ENCODE results near the gene SNAPC4. TPM values are rescaled to one million over a fixed set of nuclear protein-coding genes. Genes with fewer than 3 reads are reported as not detected.

SNAPC4 gene
- total RNA-seq, 1 experiment from 2014 or later = 24.8 TPM

DNA sequence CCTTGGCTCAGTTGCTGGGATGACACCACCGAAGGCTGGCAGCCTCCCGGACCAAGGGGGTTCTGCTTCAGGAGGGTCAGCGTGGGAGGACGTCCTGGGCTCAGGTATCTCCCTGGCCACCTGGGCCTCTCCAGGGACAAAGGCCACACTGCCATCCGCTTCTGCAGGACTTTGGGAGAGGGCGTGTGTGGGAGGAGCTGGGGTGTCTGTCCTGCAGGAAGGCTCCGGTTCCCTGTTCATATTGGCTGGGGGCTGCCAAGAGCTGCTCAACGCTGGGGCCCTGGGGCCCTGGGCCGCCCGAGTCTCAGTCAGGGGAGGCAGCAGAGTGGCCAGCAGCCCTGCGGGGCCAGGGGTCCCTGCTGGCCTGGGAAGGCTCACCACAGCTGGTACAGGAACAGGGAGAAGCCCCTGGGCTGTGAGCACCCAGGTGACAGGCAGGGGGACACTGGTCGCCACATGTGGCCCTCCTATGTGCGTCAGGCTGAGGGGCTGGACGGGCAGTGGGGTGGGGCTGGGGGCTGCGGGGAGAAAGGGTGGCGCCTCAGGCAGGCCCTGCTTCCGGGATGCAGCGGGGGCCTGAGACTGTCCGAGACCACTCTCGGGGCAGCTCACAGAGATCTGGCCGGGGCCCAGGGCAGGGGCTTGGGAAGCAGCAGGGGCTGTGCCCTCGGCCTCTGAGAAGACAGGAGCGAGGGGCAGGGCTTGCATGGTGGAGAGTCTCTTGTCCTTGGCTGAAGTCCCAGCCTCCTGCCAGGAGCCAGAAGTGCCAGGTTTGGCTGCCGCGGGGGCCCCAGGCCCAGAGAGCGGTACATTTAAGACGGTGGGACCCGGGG lies 21.6 kb downstream of the SNAPC4 start:
- Histone ChIP-seq H3K4me1 (ENCODE audit: insufficient read depth, low read length, poor library complexity, severe bottlenecking) (no peaks in the 10 kb centered on the region), H3K36me3 (ENCODE audit: insufficient read depth, low read length, poor library complexity, severe bottlenecking) (peaks cover 38% of the 10 kb centered on the region), H3K27me3 (replicated peaks; ENCODE audit: insufficient read depth, low read depth, low read length, poor library complexity) (no peaks in the 10 kb centered on the region), H3K4me3 (ENCODE audit: low read depth, low read length, poor library complexity, severe bottlenecking) (no peak overlapping the region), H3K27ac (ENCODE audit: low read depth, low read length, poor library complexity, severe bottlenecking) (no peak overlapping the region), H3K9me3 (ENCODE audit: low read depth, low read length, poor library complexity, severe bottlenecking) (no peaks in the 10 kb centered on the region)
- BruUV-seq (replicated peaks) = no TSS peak
- ChIA-PET CTCF (no interaction called here), POLR2A (ENCODE audit: low non-redundant PET) (no interaction called here)
- intact Hi-C loops (cut with micrococcal nuclease; ENCODE audit: unreplicated experiment) = no loop called here
- no peak for DNase-seq (ENCODE audit: low spot score)
- TF ChIP-seq, protein P1, sequence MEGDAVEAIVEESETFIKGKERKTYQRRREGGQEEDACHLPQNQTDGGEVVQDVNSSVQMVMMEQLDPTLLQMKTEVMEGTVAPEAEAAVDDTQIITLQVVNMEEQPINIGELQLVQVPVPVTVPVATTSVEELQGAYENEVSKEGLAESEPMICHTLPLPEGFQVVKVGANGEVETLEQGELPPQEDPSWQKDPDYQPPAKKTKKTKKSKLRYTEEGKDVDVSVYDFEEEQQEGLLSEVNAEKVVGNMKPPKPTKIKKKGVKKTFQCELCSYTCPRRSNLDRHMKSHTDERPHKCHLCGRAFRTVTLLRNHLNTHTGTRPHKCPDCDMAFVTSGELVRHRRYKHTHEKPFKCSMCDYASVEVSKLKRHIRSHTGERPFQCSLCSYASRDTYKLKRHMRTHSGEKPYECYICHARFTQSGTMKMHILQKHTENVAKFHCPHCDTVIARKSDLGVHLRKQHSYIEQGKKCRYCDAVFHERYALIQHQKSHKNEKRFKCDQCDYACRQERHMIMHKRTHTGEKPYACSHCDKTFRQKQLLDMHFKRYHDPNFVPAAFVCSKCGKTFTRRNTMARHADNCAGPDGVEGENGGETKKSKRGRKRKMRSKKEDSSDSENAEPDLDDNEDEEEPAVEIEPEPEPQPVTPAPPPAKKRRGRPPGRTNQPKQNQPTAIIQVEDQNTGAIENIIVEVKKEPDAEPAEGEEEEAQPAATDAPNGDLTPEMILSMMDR (conservative IDR thresholded peaks at IDR 0.05; ENCODE audit: low read depth, low read length) = no peak
- no peak for TF ChIP-seq EZH2 (IDR thresholded peaks at IDR 0.05; ENCODE audit: borderline replicate concordance, low read depth, low read length, poor library complexity, severe bottlenecking)

DNA sequence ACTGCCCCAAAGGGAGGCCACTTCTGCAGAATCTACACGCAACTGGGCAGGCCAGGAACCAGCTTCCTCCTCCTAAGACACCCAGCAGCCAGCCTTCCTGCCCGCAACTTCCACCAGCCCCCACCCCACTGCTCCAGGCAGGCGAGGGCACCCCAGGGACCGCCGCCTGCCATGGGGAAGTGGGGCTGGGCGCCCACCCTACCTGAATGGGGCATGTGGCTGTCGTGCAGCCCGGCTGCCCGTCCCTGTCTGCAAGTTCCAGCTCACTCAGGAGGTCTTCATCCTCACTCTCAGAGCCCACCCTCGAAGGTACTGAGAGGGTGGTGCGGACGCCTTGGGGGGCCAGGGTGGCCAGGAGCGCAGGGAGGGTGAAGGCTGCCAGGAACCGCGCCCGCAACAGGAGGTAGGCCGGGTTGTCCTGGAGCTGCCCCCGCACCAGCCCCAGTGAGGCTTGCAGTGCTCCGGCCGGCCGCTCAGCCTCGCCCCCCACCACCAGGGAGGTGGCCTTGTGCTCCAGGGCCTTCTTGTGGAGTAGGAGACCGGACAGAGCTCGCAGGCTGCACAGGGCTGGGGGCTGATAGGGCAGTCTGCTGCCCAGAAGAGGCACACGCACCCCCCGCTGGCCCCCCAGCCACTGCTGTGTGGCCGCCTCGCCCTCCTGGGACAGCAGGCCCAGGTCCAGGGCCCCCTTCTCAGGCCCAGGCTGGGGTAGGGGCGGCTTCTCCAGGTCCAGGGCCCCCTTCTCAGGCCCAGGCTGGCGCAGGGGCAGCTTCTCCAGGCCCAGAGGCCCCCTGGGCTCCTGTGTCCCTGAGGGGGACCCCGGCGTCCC lies 22.4 kb downstream of the SNAPC4 start:
- no TSS peak for BruUV-seq (replicated peaks)
- H3K4me3 ChIP-seq (ENCODE audit: low read depth, low read length, poor library complexity, severe bottlenecking) = no peak overlapping the region
- CTCF ChIA-PET = no interaction called here
- H3K4me1 ChIP-seq (ENCODE audit: insufficient read depth, low read length, poor library complexity, severe bottlenecking) = no peaks in the 10 kb centered on the region
- H3K27ac ChIP-seq (ENCODE audit: low read depth, low read length, poor library complexity, severe bottlenecking) = no peak overlapping the region
- POLR2A ChIA-PET (ENCODE audit: low non-redundant PET) = no interaction called here
- H3K27me3 ChIP-seq (replicated peaks; ENCODE audit: insufficient read depth, low read depth, low read length, poor library complexity) = no peaks in the 10 kb centered on the region
- DNase-seq (ENCODE audit: low spot score) = no peak
- peaks cover 30% of the 10 kb centered on the region for H3K36me3 ChIP-seq (ENCODE audit: insufficient read depth, low read length, poor library complexity, severe bottlenecking)
- intact Hi-C loops (cut with micrococcal nuclease; ENCODE audit: unreplicated experiment) = no loop called here
- TF ChIP-seq EZH2 (IDR thresholded peaks at IDR 0.05; ENCODE audit: borderline replicate concordance, low read depth, low read length, poor library complexity, severe bottlenecking) = no peak
- TF ChIP-seq, protein P1 (conservative IDR thresholded peaks at IDR 0.05; ENCODE audit: low read depth, low read length) = no peak
- no peaks in the 10 kb centered on the region for H3K9me3 ChIP-seq (ENCODE audit: low read depth, low read length, poor library complexity, severe bottlenecking)

DNA sequence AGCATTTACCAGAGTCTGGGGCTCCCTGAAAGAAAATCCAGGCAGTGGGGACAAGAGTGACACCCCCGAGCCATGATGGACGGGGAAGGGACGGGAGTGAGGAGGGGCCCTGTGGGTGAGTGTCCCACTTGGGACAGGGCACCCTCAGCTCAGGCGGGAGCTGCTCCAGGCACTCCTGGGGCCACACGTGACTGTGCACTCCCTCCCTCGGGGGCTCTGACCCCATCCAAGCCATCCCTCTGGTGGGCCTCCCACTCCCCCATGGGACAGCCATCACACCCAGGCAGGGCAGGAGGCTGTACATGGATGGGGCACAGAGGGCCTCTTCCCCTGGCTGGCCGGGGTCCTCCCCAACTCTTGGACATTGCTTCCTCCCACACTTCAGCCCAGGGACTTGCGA lies 23.5 kb downstream of the SNAPC4 start:
- DNase-seq (ENCODE audit: low spot score) = no peak
- H3K4me3 ChIP-seq (ENCODE audit: low read depth, low read length, poor library complexity, severe bottlenecking) = no peak overlapping the region
- BruUV-seq (replicated peaks) = no TSS peak
- no peak overlapping the region for H3K27ac ChIP-seq (ENCODE audit: low read depth, low read length, poor library complexity, severe bottlenecking)
- peaks cover 23% of the 10 kb centered on the region for H3K36me3 ChIP-seq (ENCODE audit: insufficient read depth, low read length, poor library complexity, severe bottlenecking)
- H3K27me3 ChIP-seq (replicated peaks; ENCODE audit: insufficient read depth, low read depth, low read length, poor library complexity) = no peaks in the 10 kb centered on the region
- no peaks in the 10 kb centered on the region for H3K4me1 ChIP-seq (ENCODE audit: insufficient read depth, low read length, poor library complexity, severe bottlenecking)
- TF ChIP-seq, protein P1 (conservative IDR thresholded peaks at IDR 0.05; ENCODE audit: low read depth, low read length) = no peak
- no peak for TF ChIP-seq EZH2 (IDR thresholded peaks at IDR 0.05; ENCODE audit: borderline replicate concordance, low read depth, low read length, poor library complexity, severe bottlenecking)
- no peaks in the 10 kb centered on the region for H3K9me3 ChIP-seq (ENCODE audit: low read depth, low read length, poor library complexity, severe bottlenecking)
- POLR2A ChIA-PET (ENCODE audit: low non-redundant PET) = no interaction called here
- intact Hi-C loops (cut with micrococcal nuclease; ENCODE audit: unreplicated experiment) = no loop called here
- CTCF ChIA-PET = no interaction called here

All from A673 (cell line).